Effector CD8-positive, alpha-beta T cell (primary cell): ENCODE results near the gene PDCD1LG2.
"Not testable (repeated sequence)": the region's sequence is repeated elsewhere in the genome, so short reads cannot be mapped to it uniquely, and the experiment has no call there.

ENCODE experiments used
- DNase-seq: peaks from one replicate; lab custom pipeline; 2025; lab: John Stamatoyannopoulos, UW
- total RNA-seq, 4 experiments: gene quantifications; one replicate each; lab custom pipeline; 2026; lab: John Stamatoyannopoulos, UW

Gene PDCD1LG2
- 0 to 0.71 (median 0.22) reads per million in 4 experiments for total RNA-seq

GRCh38 chr9:5510360-5510931, at the start of gene PDCD1LG2:
Gene PDCD1LG2, plus strand, starts transcription at chr9:5510531. Its CDS starts 12,016 bp downstream, at chr9:5522547.
- DNase-seq = no peak

GRCh38 chr9:5464831-5465330, 45.5 kb upstream of the PDCD1LG2 start:
- DNase-seq = not testable (repeated sequence)

GRCh38 chr9:5466005-5466404, 44.3 kb upstream of the PDCD1LG2 start:
- DNase-seq = no peak

GRCh38 chr9:5466766-5467165, 43.6 kb upstream of the PDCD1LG2 start:
- DNase-seq = no peak

GRCh38 chr9:5468850-5469249, 41.5 kb upstream of the PDCD1LG2 start:
- no peak for DNase-seq

GRCh38 chr9:5470122-5470521, 40.2 kb upstream of the PDCD1LG2 start:
- no peak for DNase-seq

- DNase-seq = no peak
Measured at GRCh38 chr9:5470816-5471215, 39.5 kb upstream of the PDCD1LG2 start.

- not testable (repeated sequence) for DNase-seq
Measured at GRCh38 chr9:5475611-5476010, 34.7 kb upstream of the PDCD1LG2 start.

GRCh38 chr9:5478206-5478605, 32.1 kb upstream of the PDCD1LG2 start:
- DNase-seq = no peak

GRCh38 chr9:5479994-5480694, 30.2 kb upstream of the PDCD1LG2 start:
- no peak for DNase-seq

- no peak for DNase-seq
Measured at GRCh38 chr9:5480919-5481318, 29.4 kb upstream of the PDCD1LG2 start.

- no peak for DNase-seq
Measured at GRCh38 chr9:5481322-5482040, 28.9 kb upstream of the PDCD1LG2 start.

- DNase-seq = no peak
Measured at GRCh38 chr9:5482194-5482593, 28.1 kb upstream of the PDCD1LG2 start.

- no peak for DNase-seq
Measured at GRCh38 chr9:5483306-5483705, 27.0 kb upstream of the PDCD1LG2 start.

GRCh38 chr9:5485378-5486085, 24.8 kb upstream of the PDCD1LG2 start:
- no peak for DNase-seq

- DNase-seq = no peak
Measured at GRCh38 chr9:5486988-5487387, 23.3 kb upstream of the PDCD1LG2 start.

GRCh38 chr9:5488221-5489008, 21.9 kb upstream of the PDCD1LG2 start:
- no peak for DNase-seq

GRCh38 chr9:5489630-5490490, 20.5 kb upstream of the PDCD1LG2 start:
- no peak for DNase-seq

GRCh38 chr9:5492965-5493678, 17.2 kb upstream of the PDCD1LG2 start:
- DNase-seq = no peak
